HEK293T (cell line): ENCODE data around the gene TSKS.
"Not testable (repeated sequence)": the region's sequence is repeated elsewhere in the genome, so short reads cannot be mapped to it uniquely, and the experiment has no call there.

Experiments used
- CTCF ChIA-PET: fragments of 350-600 bp; formaldehyde crosslinking; extraction: SDS; loops from one replicate; lab custom pipeline; 2021; ENCODE audit warnings: antibody characterized with exemption, inconsistent platforms; lab: Yijun Ruan, JAX
- POLR2A ChIA-PET: fragments of 350-600 bp; formaldehyde crosslinking; extraction: SDS; loops from one replicate; lab custom pipeline; 2020; ENCODE audit warnings: antibody characterized with exemption, inconsistent platforms; lab: Yijun Ruan, JAX
- DNase-seq: peaks from one replicate; pipeline ENCODE4 v3.0.0; 2012; ENCODE audit warnings: mixed read lengths; ENCODE audit errors: extremely low spot score
- ARNT ChIP-seq: fragments of 450-650 bp; IDR thresholded peaks from 2 replicates; pipeline ENCODE4 v1.6.1; 2017; ENCODE audit warnings: mild to moderate bottlenecking
- BHLHE40 ChIP-seq: fragments of 450-650 bp; IDR thresholded peaks from 2 replicates; pipeline ENCODE4 v1.6.1; 2016; ENCODE audit warnings: mild to moderate bottlenecking, moderate library complexity, borderline replicate concordance
- CTBP1 ChIP-seq: fragments of 450-650 bp; IDR thresholded peaks from 2 replicates; pipeline ENCODE4 v1.6.1; 2016; ENCODE audit warnings: borderline replicate concordance
- ELF4 ChIP-seq: fragments of 450-650 bp; IDR thresholded peaks from 2 replicates; pipeline ENCODE4 v1.6.1; 2017; ENCODE audit warnings: antibody characterized with exemption
- FOXA1 ChIP-seq: fragments of 450-650 bp; IDR thresholded peaks from 2 replicates; pipeline ENCODE4 v1.6.1; 2016; ENCODE audit warnings: mild to moderate bottlenecking
- FOXK2 ChIP-seq: fragments of 450-650 bp; IDR thresholded peaks from 2 replicates; pipeline ENCODE4 v1.6.1; 2016; ENCODE audit warnings: mild to moderate bottlenecking
- FOXM1 ChIP-seq: fragments of 450-650 bp; IDR thresholded peaks from 2 replicates; pipeline ENCODE4 v1.6.1; 2017; ENCODE audit warnings: mild to moderate bottlenecking, borderline replicate concordance
- HDGF ChIP-seq: fragments of 450-650 bp; IDR thresholded peaks from 2 replicates; pipeline ENCODE4 v1.6.1; 2017; ENCODE audit warnings: antibody characterized with exemption, borderline replicate concordance
- L3MBTL2 ChIP-seq: fragments of 450-650 bp; conservative IDR thresholded peaks from 2 replicates; pipeline ENCODE4 v1.6.1; 2016; ENCODE audit warnings: mild to moderate bottlenecking
- LEF1 ChIP-seq: fragments of 450-650 bp; IDR thresholded peaks from 2 replicates; pipeline ENCODE4 v1.6.1; 2017; ENCODE audit warnings: mild to moderate bottlenecking, borderline replicate concordance
- NFRKB ChIP-seq: fragments of 450-650 bp; IDR thresholded peaks from 2 replicates; pipeline ENCODE4 v1.6.1; 2016; ENCODE audit warnings: mild to moderate bottlenecking, moderate library complexity
- SP1 ChIP-seq: fragments of 450-650 bp; IDR thresholded peaks from 2 replicates; pipeline ENCODE4 v1.6.1; 2017
- SUZ12 ChIP-seq: fragments of 450-650 bp; IDR thresholded peaks from 2 replicates; pipeline ENCODE4 v1.6.1; 2016; ENCODE audit warnings: mild to moderate bottlenecking
- TARDBP ChIP-seq: fragments of 450-650 bp; IDR thresholded peaks from 2 replicates; pipeline ENCODE4 v1.6.1; 2016
- ZNF384 ChIP-seq: fragments of 450-650 bp; IDR thresholded peaks from 2 replicates; pipeline ENCODE4 v1.6.1; 2016
- TF ChIP-seq, protein P1 (sequence below): fragments of 450-650 bp; IDR thresholded peaks from 2 replicates; pipeline ENCODE4 v1.6.1; 2016

TSKS gene

DNA sequence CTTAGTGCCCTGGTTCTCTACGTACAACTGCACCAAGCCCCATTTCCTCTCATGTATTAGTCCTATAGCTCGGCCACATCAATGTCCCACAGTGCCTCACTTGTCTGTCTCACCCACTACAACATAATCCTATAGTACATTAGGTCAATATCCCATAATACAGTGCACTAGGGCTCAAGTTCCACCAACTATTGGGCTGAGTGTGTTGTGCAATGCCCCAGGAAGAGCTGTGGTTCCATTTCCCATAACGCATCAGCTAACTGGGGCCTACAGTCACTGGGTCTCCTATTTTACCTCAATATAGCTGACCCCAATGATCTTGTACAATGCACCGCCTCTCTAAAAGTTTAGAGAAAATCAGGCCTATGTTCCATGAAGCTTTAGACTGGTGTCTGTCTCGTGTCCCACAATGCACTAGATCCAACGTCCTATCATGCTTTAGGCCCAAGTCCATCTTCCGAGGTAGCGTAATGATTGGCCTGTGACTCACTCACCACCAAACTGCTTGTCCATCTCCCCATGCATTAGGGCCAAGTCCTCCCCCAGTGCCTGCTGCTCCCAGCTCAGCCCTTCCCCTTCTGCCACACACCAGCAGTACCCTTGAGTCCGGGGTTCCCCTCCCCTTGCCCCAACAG lies 21.8 kb downstream of the TSKS start:
- ChIA-PET POLR2A (interaction anchor here (1.1 kb wide), 1 partner anchor 24 kb away, joined by 3 read pairs; no protein-coding TSS in a partner anchor), CTCF (no interaction called here)
- no peak for DNase-seq
- TF ChIP-seq BHLHE40 (no peak), SP1 (no peak), NFRKB (no peak), ELF4 (no peak), FOXM1 (no peak), FOXA1 (no peak), LEF1 (no peak), ARNT (no peak)
- TF ChIP-seq, protein P1, sequence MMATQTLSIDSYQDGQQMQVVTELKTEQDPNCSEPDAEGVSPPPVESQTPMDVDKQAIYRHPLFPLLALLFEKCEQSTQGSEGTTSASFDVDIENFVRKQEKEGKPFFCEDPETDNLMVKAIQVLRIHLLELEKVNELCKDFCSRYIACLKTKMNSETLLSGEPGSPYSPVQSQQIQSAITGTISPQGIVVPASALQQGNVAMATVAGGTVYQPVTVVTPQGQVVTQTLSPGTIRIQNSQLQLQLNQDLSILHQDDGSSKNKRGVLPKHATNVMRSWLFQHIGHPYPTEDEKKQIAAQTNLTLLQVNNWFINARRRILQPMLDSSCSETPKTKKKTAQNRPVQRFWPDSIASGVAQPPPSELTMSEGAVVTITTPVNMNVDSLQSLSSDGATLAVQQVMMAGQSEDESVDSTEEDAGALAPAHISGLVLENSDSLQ = no peak

DNA sequence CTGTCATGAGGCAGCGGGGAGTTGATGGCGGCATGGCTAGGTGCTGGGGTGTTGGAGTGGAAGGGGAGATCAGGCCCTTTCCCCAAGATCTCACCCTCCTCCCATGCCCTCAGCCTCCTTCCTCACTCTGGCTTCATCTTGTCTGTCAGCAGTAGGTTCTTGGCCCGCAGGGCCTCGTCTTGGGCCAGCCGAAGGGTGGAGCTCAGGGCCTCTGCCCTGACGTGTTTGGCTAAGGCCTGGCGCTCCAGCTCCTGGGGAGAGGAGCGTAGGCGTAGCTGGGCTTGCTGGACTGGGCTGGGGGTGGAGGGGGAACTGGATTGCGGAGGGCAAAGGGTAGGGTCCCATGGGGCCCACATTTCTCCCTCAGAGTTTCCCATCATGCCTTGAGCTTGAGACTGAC lies 23.2 kb downstream of the TSKS start:
- CTCF ChIA-PET = interaction anchor here (0.9 kb wide), 1 partner anchor 22 kb away, joined by 3 read pairs; no protein-coding TSS in a partner anchor
- no peak for DNase-seq
- POLR2A ChIA-PET = no interaction called here
- TF ChIP-seq FOXM1 (no peak), SUZ12 (no peak), TARDBP (no peak), LEF1 (no peak), SP1 (no peak), NFRKB (no peak), CTBP1 (no peak), ZNF384 (no peak), ARNT (no peak), FOXK2 (no peak), ELF4 (no peak), FOXA1 (no peak), L3MBTL2 (no peak), HDGF (no peak), BHLHE40 (no peak)
- TF ChIP-seq, protein P1 = no peak

DNA sequence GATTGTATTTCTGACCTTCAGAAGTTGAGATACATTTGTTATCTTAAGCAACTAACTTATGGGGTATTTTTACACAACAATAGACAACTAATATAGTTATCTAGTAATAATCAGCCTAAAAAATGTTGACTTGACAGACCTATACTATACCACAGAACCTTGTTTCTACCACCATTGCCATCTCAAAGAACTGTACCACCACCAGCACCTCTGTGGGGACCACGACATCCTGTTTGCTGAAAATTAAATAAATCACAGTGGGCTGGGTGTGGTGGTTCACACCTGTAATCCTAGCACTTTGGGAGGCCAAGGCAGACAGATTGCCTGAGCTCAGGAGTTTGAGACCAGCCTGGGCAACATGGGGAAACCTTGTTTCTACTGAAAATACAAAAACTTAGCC lies 24.0 kb downstream of the TSKS start:
- TF ChIP-seq ARNT = no peak
- TF ChIP-seq ELF4 = no peak
- no peak for TF ChIP-seq FOXM1
- no peak for TF ChIP-seq FOXK2
- TF ChIP-seq FOXA1 = no peak
- TF ChIP-seq L3MBTL2 = no peak
- no peak for TF ChIP-seq ZNF384
- TF ChIP-seq TARDBP = no peak
- CTCF ChIA-PET = no interaction called here
- POLR2A ChIA-PET = no interaction called here
- no peak for DNase-seq

DNA sequence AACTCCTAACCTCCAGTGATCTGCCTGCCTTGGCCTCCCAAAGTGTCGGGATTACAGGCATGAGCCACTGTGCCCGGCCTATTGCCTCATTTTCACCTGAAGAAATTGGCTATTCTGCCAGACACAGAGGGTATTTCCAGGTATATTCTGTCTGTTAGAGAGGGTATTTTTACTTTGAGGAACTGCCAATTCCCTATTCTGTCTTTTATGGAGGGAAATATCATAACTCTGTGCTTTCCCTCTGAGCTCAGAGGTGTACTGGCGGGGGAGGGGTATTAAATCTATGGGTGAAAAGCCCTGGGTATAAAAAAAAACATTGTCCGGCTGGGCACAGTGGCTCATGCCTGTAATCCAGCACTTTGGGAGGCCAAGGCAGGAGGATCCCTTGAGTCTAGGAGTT lies 24.8 kb downstream of the TSKS start:
- POLR2A ChIA-PET = no interaction called here
- no peak for DNase-seq
- CTCF ChIA-PET = no interaction called here
- TF ChIP-seq L3MBTL2 (no peak), CTBP1 (no peak)

DNA sequence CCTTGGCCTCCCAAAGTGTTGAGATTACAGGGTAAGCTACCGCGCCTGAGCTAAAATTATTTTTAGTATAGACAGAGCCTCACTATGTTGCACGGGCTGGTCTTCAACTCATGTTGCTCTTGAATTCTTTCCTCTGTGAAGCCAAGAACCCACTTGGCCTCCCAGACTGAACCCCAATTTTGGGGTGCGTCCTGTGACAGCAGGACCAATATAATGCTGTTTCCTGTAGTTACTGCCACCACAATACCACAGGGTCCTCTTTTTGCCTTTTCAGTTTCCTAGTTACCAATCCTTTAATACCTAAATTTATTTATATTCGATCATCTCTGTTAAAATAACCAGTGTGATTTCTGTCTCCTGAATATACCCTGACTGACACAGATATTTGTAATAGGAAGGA lies 32.9 kb downstream of the TSKS start:
- no peak for DNase-seq
- POLR2A ChIA-PET = interaction anchor here (0.8 to 1.8 kb wide), 2 partner anchors 9 to 12 kb away, joined by 3 to 5 read pairs; no protein-coding TSS in a partner anchor
- CTCF ChIA-PET = no interaction called here
- TF ChIP-seq SP1 = no peak
- no peak for TF ChIP-seq FOXK2
- no peak for TF ChIP-seq FOXM1
- no peak for TF ChIP-seq SUZ12
- TF ChIP-seq ARNT = no peak
- no peak for TF ChIP-seq ELF4
- no peak for TF ChIP-seq FOXA1
- no peak for TF ChIP-seq LEF1
- TF ChIP-seq NFRKB = no peak
- TF ChIP-seq TARDBP = no peak
- TF ChIP-seq HDGF = no peak
- TF ChIP-seq L3MBTL2 = no peak

DNA sequence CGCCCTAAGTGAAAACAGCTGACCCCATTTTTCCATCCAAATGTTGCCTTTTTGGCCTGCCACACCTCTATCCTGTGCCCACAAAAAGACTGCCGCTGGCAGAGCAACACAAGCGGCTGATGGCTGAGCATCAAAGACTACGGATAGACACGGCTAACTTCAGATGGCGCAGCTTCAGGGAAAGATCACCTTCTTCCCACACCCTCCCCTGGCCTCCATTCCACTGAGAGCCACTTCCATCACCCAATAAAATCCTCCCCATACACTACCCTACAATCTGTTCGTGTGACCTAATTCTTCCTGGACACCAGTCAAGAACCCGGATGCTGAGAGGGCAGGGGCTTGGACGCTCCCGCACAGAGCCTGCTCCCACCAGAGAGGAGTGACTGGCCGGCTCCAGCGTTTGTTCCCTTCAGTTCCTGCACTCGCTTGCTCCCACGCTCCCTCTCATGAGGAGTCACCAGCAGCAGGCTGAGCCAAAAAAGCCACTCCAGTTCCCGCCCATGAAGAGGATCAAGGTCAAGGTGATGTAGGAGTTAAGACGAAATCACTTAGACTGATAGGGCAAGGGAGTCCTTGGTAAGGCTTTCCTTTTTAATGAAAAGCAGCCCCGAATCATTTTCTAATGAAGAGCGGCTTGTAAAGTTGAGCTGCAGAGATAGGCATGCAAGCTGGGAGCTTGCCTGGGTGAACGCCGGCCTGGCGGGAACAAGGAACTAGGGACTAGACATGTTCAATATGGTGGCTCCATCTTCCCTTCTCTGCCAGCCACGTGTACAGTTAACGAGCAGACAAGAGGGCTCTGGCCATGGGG lies 35.7 kb downstream of the TSKS start:
- TF ChIP-seq CTBP1 (no peak), FOXK2 (no peak), ZNF384 (no peak), HDGF (no peak), LEF1 (no peak), NFRKB (no peak), BHLHE40 (no peak), ELF4 (no peak), TARDBP (no peak), FOXA1 (no peak)
- TF ChIP-seq, protein P1 = no peak
- no peak for DNase-seq
- CTCF ChIA-PET = interaction anchor here (1.1 kb wide), 1 partner anchor 10 kb away, joined by 6 read pairs; no protein-coding TSS in a partner anchor
- POLR2A ChIA-PET = interaction anchor here (1.7 kb wide), 1 partner anchor 10 kb away, joined by 6 read pairs; no protein-coding TSS in a partner anchor

DNA sequence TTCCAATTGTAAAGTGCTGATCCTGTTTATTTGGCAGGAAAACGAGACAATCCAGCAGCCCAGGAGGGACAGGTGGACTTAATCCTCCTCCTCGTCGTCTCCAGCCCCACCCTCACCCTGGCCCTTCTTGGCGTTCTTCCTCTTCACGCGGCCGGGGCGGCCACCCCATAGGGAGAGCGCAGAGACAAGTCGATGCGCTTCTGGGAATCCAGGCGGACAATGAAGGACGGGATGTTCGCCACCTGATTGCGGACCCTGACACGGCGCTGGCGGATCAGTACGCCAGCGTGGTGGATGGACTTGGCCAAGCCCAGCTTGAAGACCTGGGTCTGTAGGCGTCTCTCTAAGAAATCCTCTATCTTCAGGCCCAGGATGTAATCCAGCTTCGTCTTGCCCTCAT lies 43.7 kb downstream of the TSKS start:
- DNase-seq, CTCF ChIA-PET: not testable (repeated sequence)
- POLR2A ChIA-PET = interaction anchor here (3.1 kb wide), 1 partner anchor 44 kb away, joined by 20 read pairs; the partner anchor contains the start of gene PRMT1
